ENCODE data around the gene NDUFB8.

NDUFB8 gene

DNA sequence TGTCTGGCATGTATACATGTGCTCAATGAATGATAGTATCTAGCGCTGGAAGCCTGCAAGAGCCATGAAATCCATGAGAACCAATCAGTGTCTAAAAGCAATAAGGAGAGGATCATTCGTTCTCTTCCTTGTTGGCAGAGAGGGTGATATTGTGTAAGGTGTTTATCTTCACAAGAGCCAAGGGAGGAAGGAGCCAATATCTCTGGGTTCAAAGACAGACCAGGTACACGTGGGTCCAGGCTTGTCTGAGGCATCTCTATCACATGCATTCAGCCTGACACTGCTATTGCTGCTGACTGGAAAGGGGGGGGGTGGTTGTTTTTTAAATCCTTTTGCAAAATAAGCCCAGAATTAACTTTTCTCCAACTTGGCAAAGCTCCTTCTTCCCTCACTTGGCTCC, 14.1 kb downstream of the NDUFB8 start:
- TF ChIP-seq FOXP2 (optimal IDR thresholded peaks at IDR 0.05; ENCODE audit: borderline replicate concordance, extremely low read depth, extremely low read length, insufficient read depth) (no peak), REST (IDR thresholded peaks at IDR 0.05; ENCODE audit: insufficient read depth in 1 of 2, low read depth in 2 of 2, low read length in 2 of 2) (no peak)

- TF ChIP-seq POLR2AphosphoS5 (IDR thresholded peaks at IDR 0.05; ENCODE audit: low read depth, low read length) (no peak), REST (IDR thresholded peaks at IDR 0.05; ENCODE audit: insufficient read depth in 1 of 2, low read depth in 2 of 2, low read length in 2 of 2) (no peak), FOXP2 (optimal IDR thresholded peaks at IDR 0.05; ENCODE audit: borderline replicate concordance, extremely low read depth, extremely low read length, insufficient read depth) (no peak), SIN3A (IDR thresholded peaks at IDR 0.05; ENCODE audit: borderline replicate concordance, insufficient read depth, low read length) (no peak), TAF1 (IDR thresholded peaks at IDR 0.05; ENCODE audit: borderline replicate concordance, insufficient read depth, low read length) (no peak)
These were observed 18.9 kb downstream of the NDUFB8 start for GRCh38 chr10:100510533-100511308.

- no peak for TF ChIP-seq SIN3A (IDR thresholded peaks at IDR 0.05; ENCODE audit: borderline replicate concordance, insufficient read depth, low read length)
- TF ChIP-seq POLR2AphosphoS5 (IDR thresholded peaks at IDR 0.05; ENCODE audit: low read depth, low read length): no peak
- no peak for TF ChIP-seq REST (IDR thresholded peaks at IDR 0.05; ENCODE audit: insufficient read depth in 1 of 2, low read depth in 2 of 2, low read length in 2 of 2)
- TF ChIP-seq FOXP2 (optimal IDR thresholded peaks at IDR 0.05; ENCODE audit: borderline replicate concordance, extremely low read depth, extremely low read length, insufficient read depth): no peak
- no peak for TF ChIP-seq TAF1 (IDR thresholded peaks at IDR 0.05; ENCODE audit: borderline replicate concordance, insufficient read depth, low read length)
These were observed 20.3 kb downstream of the NDUFB8 start for GRCh38 chr10:100509241-100509840.

GRCh38 chr10:100508691-100509150, 20.9 kb downstream of the NDUFB8 start:
- TF ChIP-seq SIN3A (IDR thresholded peaks at IDR 0.05; ENCODE audit: borderline replicate concordance, insufficient read depth, low read length) (no peak), TAF1 (IDR thresholded peaks at IDR 0.05; ENCODE audit: borderline replicate concordance, insufficient read depth, low read length) (no peak), FOXP2 (optimal IDR thresholded peaks at IDR 0.05; ENCODE audit: borderline replicate concordance, extremely low read depth, extremely low read length, insufficient read depth) (no peak), REST (IDR thresholded peaks at IDR 0.05; ENCODE audit: insufficient read depth in 1 of 2, low read depth in 2 of 2, low read length in 2 of 2) (no peak), POLR2AphosphoS5 (IDR thresholded peaks at IDR 0.05; ENCODE audit: low read depth, low read length) (no peak)

All from PFSK-1 (cell line).